HAP-1 (cell line): ENCODE measurements around the gene HTT-AS.

Source experiments
- DNase-seq, 2 experiments: peaks; one replicate each; pipeline ENCODE4 v3.0.0-alpha.2; 2016 to 2020; ENCODE audit warnings: low spot score in 2 of 2
- H3K27me3 ChIP-seq: fragments of 250-450 bp; sonication (Bioruptor Pico); 2 replicates; pipeline ENCODE4 v1.5.1; 2020; ENCODE audit warnings: low read depth, mild to moderate bottlenecking, moderate library complexity
- H3K36me3 ChIP-seq: fragments of 250-450 bp; sonication (Bioruptor Pico); replicated peaks from 2 replicates; pipeline ENCODE4 v1.5.1; 2020; ENCODE audit warnings: mild to moderate bottlenecking
- H3K4me1 ChIP-seq: fragments of 250-450 bp; sonication (Bioruptor Pico); 2 replicates; pipeline ENCODE4 v1.5.1; 2020; ENCODE audit warnings: mild to moderate bottlenecking
- H3K4me3 ChIP-seq: fragments of 250-450 bp; sonication (Bioruptor Pico); 2 replicates; pipeline ENCODE4 v1.5.1; 2020; ENCODE audit warnings: mild to moderate bottlenecking, moderate library complexity
- H3K9me3 ChIP-seq: fragments of 250-450 bp; sonication (Bioruptor Pico); 2 replicates; pipeline ENCODE4 v1.5.1; 2020; ENCODE audit warnings: mild to moderate bottlenecking, moderate library complexity
- in situ Hi-C: fragments of 300-500 bp; cut with MboI; formaldehyde crosslinking; loops from 3 replicates; pipeline ENCODE4 v1.14.3; 2020; ENCODE audit warnings: low sequenced_read_pairs, inconsistent platforms, mixed read lengths

HTT-AS gene

DNA sequence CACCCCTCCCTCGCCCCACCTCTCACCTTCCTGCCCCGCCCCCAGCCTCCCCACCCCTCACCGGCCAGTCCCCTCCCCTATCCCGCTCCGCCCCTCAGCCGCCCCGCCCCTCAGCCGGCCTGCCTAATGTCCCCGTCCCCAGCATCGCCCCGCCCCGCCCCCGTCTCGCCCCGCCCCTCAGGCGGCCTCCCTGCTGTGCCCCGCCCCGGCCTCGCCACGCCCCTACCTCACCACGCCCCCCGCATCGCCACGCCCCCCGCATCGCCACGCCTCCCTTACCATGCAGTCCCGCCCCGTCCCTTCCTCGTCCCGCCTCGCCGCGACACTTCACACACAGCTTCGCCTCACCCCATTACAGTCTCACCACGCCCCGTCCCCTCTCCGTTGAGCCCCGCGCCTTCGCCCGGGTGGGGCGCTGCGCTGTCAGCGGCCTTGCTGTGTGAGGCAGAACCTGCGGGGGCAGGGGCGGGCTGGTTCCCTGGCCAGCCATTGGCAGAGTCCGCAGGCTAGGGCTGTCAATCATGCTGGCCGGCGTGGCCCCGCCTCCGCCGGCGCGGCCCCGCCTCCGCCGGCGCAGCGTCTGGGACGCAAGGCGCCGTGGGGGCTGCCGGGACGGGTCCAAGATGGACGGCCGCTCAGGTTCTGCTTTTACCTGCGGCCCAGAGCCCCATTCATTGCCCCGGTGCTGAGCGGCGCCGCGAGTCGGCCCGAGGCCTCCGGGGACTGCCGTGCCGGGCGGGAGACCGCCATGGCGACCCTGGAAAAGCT, at the start of gene HTT-AS, which contains the start of gene HTT:
Gene HTT-AS (minus strand): TSS at position 461 of the 768 bp plus-strand sequence.
Gene HTT (plus strand): TSS at position 604 of the 768 bp plus-strand sequence. CDS start 145 bp downstream, at position 749.
- in situ Hi-C loops: no loop called here
- peak; percentile 84 to 98 for DNase-seq
- Histone ChIP-seq H3K36me3 (no peaks in the 10 kb centered on the region), H3K4me1 (peaks cover 5% of the 10 kb centered on the region), H3K4me3 (peak within 1 kb of the TSS; percentile 100), H3K27me3 (no peaks in the 10 kb centered on the region), H3K9me3 (no peaks in the 10 kb centered on the region)

DNA sequence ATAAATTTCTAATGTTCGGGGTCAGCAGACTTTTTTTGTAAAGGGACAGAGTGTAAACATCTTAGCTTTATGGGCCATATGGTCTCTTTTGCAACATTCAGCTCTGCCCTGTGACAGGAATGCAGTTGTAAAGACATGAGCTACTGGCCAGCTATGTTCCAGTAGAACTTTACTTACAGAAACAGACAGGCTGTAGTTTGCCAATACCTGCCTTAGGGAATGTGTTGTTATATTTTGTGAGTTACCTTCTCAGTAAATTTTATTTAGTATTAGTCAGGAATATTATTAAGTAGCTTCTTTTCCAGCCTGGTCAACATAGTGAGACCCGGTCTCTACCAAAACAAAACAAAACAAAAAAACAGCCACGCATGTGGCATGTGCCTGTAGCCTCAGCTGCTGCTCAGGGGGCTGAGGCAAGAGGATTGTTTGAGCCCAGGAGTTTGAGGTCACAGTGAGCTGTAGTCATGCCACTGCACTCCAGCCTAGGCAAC, 48.9 kb upstream of the HTT-AS start:
- in situ Hi-C loops: no loop called here
- no peak overlapping the region for H3K4me3 ChIP-seq
- H3K27me3 ChIP-seq: no peaks in the 10 kb centered on the region
- no peak for DNase-seq
- peaks cover 49% of the 10 kb centered on the region for H3K36me3 ChIP-seq
- no peaks in the 10 kb centered on the region for H3K9me3 ChIP-seq
- no peaks in the 10 kb centered on the region for H3K4me1 ChIP-seq

DNA sequence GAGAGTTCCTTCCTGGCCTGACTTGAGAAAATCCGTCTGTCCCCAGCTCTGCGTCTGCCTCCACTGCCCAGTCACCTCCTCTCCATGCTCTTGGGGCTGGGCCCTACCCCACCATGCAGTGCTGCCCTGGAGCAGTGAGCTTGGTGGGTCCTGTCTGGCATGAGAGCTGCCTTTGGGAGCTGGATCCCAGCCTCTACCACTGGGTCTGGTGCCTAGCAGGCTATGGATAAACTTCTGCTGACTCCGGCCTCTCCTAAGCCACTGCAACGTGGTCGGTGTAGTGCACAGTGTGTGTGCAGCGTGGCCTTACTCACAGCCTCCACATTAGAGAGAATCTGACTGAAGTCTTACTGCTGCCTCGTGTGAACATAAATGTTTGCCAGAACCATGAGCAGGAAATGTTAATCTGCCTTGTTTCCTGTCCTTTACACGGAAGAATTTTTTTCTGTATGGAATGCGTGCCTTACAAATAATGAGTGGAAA, 47.8 kb upstream of the HTT-AS start:
- no peaks in the 10 kb centered on the region for H3K4me1 ChIP-seq
- H3K4me3 ChIP-seq: no peak overlapping the region
- no peaks in the 10 kb centered on the region for H3K27me3 ChIP-seq
- H3K36me3 ChIP-seq: peaks cover 50% of the 10 kb centered on the region
- in situ Hi-C loops: no loop called here
- no peak for DNase-seq
- H3K9me3 ChIP-seq: no peaks in the 10 kb centered on the region

DNA sequence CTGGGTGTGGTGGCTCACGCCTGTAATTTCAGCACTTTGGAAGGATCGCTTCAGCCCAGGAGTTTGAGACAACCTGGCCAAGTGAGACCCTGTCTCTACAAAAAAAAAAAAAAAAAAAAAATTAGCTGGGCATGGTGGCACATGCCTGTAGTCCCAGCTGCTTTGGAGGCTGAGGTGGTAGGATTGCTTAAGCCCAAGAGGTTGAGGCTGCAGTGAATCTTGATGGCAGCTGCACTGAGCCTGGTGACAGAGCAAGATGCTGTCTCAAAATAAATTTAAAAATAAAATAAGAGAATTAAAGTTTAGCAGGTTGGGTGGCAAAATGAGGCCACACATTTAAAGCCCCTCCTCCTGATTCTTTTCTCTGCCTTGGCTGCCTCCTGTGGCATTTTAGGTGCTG, 47.3 kb upstream of the HTT-AS start:
- in situ Hi-C loops: no loop called here
- Histone ChIP-seq H3K9me3 (no peaks in the 10 kb centered on the region), H3K36me3 (peaks cover 50% of the 10 kb centered on the region), H3K4me1 (no peaks in the 10 kb centered on the region), H3K27me3 (no peaks in the 10 kb centered on the region), H3K4me3 (no peak overlapping the region)
- no peak for DNase-seq

DNA sequence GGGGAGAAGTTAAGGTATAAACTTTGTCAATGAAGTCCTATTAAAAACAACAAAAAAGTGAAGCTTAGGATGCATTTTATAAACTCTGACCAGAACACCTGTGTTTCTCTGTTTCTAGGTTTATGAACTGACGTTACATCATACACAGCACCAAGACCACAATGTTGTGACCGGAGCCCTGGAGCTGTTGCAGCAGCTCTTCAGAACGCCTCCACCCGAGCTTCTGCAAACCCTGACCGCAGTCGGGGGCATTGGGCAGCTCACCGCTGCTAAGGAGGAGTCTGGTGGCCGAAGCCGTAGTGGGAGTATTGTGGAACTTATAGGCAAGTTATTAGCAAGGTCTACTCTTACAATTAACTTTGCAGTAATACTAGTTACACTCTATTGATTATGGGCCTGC, 46.8 kb upstream of the HTT-AS start:
- in situ Hi-C loops: no loop called here
- H3K36me3 ChIP-seq: peaks cover 53% of the 10 kb centered on the region
- no peaks in the 10 kb centered on the region for H3K4me1 ChIP-seq
- H3K4me3 ChIP-seq: no peak overlapping the region
- no peak for DNase-seq
- no peaks in the 10 kb centered on the region for H3K27me3 ChIP-seq
- H3K9me3 ChIP-seq: no peaks in the 10 kb centered on the region

DNA sequence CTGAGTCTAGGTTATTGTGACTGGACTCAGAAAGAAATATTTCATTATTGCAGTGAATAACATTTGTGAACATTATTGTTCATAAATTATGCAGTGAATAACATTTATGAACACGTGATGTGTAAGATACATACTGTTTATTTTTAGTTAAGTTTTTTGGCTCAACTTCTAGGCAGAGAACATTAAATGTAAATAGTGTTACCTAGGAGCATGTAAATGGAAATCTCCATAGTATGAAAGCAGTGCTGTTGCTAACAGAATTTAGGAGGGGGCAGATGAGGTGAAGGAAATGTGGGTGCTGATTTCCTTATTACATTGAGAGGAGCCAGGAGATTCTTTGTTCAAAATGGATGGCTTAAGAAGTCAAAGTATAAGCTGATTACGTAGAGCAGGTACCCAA, 45.1 kb upstream of the HTT-AS start:
- peaks cover 65% of the 10 kb centered on the region for H3K36me3 ChIP-seq
- no peaks in the 10 kb centered on the region for H3K4me1 ChIP-seq
- in situ Hi-C loops: no loop called here

DNA sequence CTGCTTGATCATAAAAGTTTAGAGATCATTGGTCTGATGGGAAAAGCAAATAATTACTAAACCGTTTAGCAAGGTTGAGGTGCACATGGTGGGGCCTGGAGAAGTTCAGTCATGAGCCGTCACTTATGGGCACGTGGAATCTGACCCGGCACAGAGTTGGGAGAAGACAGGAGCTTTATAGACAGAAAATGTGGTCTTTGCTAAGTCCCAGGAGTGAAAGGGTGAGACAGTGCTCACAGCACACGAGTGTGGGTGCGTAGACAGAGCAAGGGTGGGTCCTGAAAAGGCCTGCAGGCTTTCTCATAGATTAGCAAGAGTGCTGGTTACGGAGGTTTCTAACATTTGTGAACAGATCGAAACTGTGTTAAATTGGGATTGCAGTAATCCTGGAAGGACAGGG, 44.0 kb upstream of the HTT-AS start:
- peaks cover 67% of the 10 kb centered on the region for H3K36me3 ChIP-seq
- in situ Hi-C loops: no loop called here
- no peak overlapping the region for H3K4me3 ChIP-seq
- no peaks in the 10 kb centered on the region for H3K27me3 ChIP-seq
- DNase-seq: no peak
- H3K4me1 ChIP-seq: no peaks in the 10 kb centered on the region
- H3K9me3 ChIP-seq: no peaks in the 10 kb centered on the region

More for the DNA sequence above, 45.1 kb upstream of the HTT-AS start:
- H3K27me3 ChIP-seq: no peaks in the 10 kb centered on the region
- no peak for DNase-seq
- H3K4me3 ChIP-seq: no peak overlapping the region
- H3K9me3 ChIP-seq: no peaks in the 10 kb centered on the region

DNA sequence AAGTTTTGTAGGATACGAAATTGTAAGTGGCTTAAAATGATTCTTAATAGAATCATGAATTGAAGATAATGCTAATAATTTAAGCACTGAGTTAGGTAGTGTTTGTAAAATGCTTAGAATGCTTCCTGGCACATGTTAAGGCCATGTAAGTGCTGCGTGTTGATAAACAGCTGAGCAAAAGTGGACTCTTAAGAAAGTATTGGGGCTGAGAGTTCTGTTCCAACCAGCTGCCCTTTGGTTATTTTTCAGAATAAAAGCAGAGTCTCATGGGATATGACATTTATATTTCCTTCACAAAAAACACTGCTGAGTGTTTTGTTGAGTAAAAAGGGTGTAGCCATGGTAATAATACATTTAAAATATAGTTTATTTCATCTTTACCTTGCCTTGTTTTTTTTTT, 42.6 kb upstream of the HTT-AS start:
- Histone ChIP-seq H3K4me3 (no peak overlapping the region), H3K9me3 (no peaks in the 10 kb centered on the region), H3K27me3 (no peaks in the 10 kb centered on the region), H3K4me1 (peaks cover 4% of the 10 kb centered on the region; the same call in 1 of the 2 replicates), H3K36me3 (peaks cover 73% of the 10 kb centered on the region)
- no peak for DNase-seq
- in situ Hi-C loops: no loop called here

DNA sequence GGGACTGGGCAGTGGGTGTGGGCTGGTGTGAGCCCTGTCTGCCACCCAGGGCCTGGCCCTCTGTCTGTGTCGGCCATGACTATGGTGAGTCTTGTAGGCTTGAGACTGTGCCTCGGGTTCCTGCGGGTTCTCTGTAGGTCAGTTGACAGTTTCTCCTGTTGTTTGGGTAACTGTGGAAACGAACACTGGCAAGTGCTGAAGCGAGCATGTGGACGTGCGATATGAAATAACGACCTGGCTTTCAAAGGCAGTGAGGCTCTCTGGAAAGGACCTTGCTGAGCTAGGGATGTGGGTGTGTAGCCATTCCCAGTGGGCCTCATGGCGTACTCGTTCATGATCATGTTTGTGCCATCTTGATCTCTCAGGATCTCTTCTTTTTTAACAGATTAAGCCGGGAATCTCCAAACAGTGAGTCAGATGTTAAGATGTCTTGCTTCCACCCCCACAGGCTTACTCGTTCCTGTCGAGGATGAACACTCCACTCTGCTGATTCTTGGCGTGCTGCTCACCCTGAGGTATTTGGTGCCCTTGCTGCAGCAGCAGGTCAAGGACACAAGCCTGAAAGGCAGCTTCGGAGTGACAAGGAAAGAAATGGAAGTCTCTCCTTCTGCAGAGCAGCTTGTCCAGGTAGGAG, 41.4 kb upstream of the HTT-AS start:
- H3K4me3 ChIP-seq: no peak overlapping the region
- H3K9me3 ChIP-seq: no peaks in the 10 kb centered on the region
- peaks cover 74% of the 10 kb centered on the region for H3K36me3 ChIP-seq
- H3K4me1 ChIP-seq: peaks cover 4% of the 10 kb centered on the region; the same call in 1 of the 2 replicates
- DNase-seq: no peak
- no peaks in the 10 kb centered on the region for H3K27me3 ChIP-seq
- in situ Hi-C loops: no loop called here

DNA sequence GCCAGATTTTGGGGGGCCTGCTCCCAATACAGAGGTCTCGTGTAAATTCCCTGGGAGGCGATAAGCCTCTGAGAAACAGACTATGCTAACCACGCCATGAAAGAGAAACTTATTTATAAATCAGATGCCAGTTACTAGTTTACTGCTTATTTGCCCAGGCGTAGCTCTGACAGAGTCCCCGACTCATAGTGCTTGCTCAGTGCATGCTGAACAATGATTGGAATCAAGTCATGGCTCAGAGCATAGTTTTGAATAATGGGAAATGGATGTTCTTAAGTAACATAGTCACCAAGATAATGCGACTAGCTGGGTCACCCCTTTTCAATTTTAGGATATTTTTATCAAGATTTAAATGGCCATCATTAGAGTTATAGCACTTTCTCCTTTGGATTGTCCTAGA, 40.0 kb upstream of the HTT-AS start:
- in situ Hi-C loops: no loop called here

DNA sequence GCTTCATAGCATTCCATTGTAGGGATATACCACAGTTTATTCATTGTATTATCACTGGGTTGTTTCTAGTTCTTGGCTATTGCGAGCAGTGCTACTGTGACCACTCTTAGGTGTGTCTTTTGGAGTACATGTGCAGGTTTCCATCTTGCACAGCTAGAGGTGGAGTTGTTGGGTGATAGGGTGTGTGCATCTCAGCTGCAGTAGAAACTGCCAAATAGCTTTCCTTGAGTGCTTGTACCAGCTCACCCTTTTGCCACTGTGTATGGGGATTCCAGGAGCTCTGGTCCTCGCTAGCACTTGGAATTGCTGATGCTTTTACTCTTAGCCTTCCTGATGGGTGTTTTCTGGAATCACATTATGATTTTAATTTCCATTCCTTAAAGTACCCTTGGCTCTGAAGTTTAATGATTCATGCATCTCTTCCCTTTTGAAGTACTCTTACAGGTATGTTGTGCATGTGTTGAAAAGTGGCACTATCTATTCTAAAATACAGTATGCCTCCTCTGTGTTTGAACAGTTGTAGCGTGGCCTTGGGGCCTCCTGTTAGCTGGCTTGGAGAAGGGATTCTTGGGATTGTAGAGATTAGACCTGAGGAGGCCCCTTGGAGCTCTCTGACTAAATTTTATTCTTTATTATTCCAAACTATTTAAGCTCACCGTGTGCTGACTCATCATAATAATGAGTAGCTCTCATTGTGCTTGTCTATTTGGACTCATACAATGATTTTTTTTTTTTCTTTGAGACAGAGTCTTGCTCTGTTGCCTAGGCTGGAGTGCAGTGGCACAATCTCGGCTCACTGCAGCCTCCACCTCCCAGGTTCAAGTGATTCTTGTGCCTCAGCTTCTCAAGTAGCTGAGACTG, 38.5 kb upstream of the HTT-AS start:
- in situ Hi-C loops: no loop called here
- H3K36me3 ChIP-seq: peaks cover 77% of the 10 kb centered on the region

More for the DNA sequence above, 40.0 kb upstream of the HTT-AS start:
- Histone ChIP-seq H3K4me1 (peaks cover 4% of the 10 kb centered on the region; the same call in 1 of the 2 replicates), H3K9me3 (no peaks in the 10 kb centered on the region), H3K27me3 (no peaks in the 10 kb centered on the region), H3K4me3 (no peak overlapping the region), H3K36me3 (peaks cover 82% of the 10 kb centered on the region)
- no peak for DNase-seq

DNA sequence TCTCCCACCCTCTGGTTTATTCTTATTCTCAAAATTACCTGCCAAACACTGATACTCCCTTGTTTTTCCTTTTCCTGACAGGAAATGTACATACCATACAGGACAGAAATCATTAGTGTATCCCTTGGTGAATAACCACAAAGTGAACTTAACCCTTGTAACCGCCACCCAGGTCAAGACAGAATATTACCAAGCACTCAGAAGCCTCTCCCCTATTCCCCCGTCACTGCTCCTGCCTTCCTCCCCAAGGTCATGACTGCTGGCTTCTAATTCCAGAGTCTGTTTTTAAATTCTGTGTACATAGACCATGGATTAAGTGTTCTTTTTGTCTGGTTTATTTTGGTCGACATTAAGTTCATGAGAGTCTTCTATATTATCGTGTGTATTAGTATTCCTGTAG, 37.9 kb upstream of the HTT-AS start:
- DNase-seq: no peak
- in situ Hi-C loops: no loop called here
- H3K36me3 ChIP-seq: peaks cover 77% of the 10 kb centered on the region

More for the DNA sequence above, 38.5 kb upstream of the HTT-AS start:
- Histone ChIP-seq H3K4me3 (no peak overlapping the region), H3K9me3 (no peaks in the 10 kb centered on the region), H3K4me1 (peaks cover 4% of the 10 kb centered on the region; the same call in 1 of the 2 replicates), H3K27me3 (no peaks in the 10 kb centered on the region)
- DNase-seq: no peak

DNA sequence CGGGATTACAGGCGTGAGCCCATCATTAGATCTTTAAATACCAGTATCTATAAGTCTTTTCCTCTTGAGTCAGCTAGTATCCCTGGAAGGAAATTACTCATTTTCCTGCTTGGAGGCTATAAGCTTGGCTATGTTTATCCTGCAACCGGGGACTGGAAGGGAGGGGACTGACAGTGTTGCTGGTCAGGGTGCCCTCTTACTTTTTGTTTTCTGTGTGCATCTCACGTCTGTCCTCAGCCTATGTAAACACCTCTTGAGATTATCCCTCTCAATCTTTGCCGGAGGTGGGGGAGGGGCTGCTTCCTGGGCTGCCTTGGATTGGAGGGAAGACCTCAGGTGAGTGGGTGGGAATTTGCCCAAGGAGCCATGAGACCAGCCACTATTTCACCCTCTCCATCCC, 37.1 kb upstream of the HTT-AS start:
- peaks cover 74% of the 10 kb centered on the region for H3K36me3 ChIP-seq
- no peaks in the 10 kb centered on the region for H3K9me3 ChIP-seq
- no peaks in the 10 kb centered on the region for H3K27me3 ChIP-seq
- H3K4me1 ChIP-seq: peaks cover 4% of the 10 kb centered on the region; the same call in 1 of the 2 replicates
- H3K4me3 ChIP-seq: no peak overlapping the region
- peak in 1 of 2 experiments; percentile 13 for DNase-seq
- in situ Hi-C loops: no loop called here

More for the DNA sequence above, 37.9 kb upstream of the HTT-AS start:
- no peak overlapping the region for H3K4me3 ChIP-seq
- peaks cover 4% of the 10 kb centered on the region; the same call in 1 of the 2 replicates for H3K4me1 ChIP-seq
- no peaks in the 10 kb centered on the region for H3K27me3 ChIP-seq
- no peaks in the 10 kb centered on the region for H3K9me3 ChIP-seq
